ENCODE data around the gene PRKAR2B. TPM values are rescaled to one million over a fixed set of nuclear protein-coding genes. Genes with fewer than 3 reads are reported as not detected.

The PRKAR2B gene
- total RNA-seq, 1 donor from 2014 or later: 21.8 TPM

GRCh38 chr7:107045980-107046379 is 1.5 kb downstream of the PRKAR2B start:
- Histone ChIP-seq H3K4me3 (peak overlapping the region; percentile 95), H3K4me1 (peaks cover 26% of the 10 kb centered on the region), H3K9me3 (replicated peaks) (peaks cover 9% of the 10 kb centered on the region), H3K27ac (replicated peaks) (no peak overlapping the region), H3K36me3 (no peaks in the 10 kb centered on the region), H3K27me3 (ENCODE audit: low read depth) (no peaks in the 10 kb centered on the region)
- intact Hi-C loops (cut with micrococcal nuclease): no loop called here
- TF ChIP-seq CTCF (IDR thresholded peaks at IDR 0.05; ENCODE audit: borderline replicate concordance): no peak
- no peak for DNase-seq

- DNase-seq: no peak
- H3K4me1 ChIP-seq: peaks cover 26% of the 10 kb centered on the region
- intact Hi-C loops (cut with micrococcal nuclease): no loop called here
Observed at GRCh38 chr7:107046491-107047259, 2.2 kb downstream of the PRKAR2B start.

GRCh38 chr7:107047902-107048782 is 3.6 kb downstream of the PRKAR2B start:
- Histone ChIP-seq H3K27ac (replicated peaks) (no peak overlapping the region), H3K4me3 (no peak overlapping the region), H3K36me3 (no peaks in the 10 kb centered on the region), H3K27me3 (ENCODE audit: low read depth) (no peaks in the 10 kb centered on the region), H3K9me3 (replicated peaks) (no peaks in the 10 kb centered on the region), H3K4me1 (peaks cover 26% of the 10 kb centered on the region)
- no peak for DNase-seq
- TF ChIP-seq CTCF (IDR thresholded peaks at IDR 0.05; ENCODE audit: borderline replicate concordance): no peak
- intact Hi-C loops (cut with micrococcal nuclease): no loop called here

More at GRCh38 chr7:107046491-107047259, 2.2 kb downstream of the PRKAR2B start:
- H3K27ac ChIP-seq (replicated peaks): no peak overlapping the region
- H3K27me3 ChIP-seq (ENCODE audit: low read depth): no peaks in the 10 kb centered on the region
- TF ChIP-seq CTCF (IDR thresholded peaks at IDR 0.05; ENCODE audit: borderline replicate concordance): no peak
- H3K4me3 ChIP-seq: no peak overlapping the region
- peaks cover 9% of the 10 kb centered on the region for H3K9me3 ChIP-seq (replicated peaks)
- H3K36me3 ChIP-seq: no peaks in the 10 kb centered on the region

DNA sequence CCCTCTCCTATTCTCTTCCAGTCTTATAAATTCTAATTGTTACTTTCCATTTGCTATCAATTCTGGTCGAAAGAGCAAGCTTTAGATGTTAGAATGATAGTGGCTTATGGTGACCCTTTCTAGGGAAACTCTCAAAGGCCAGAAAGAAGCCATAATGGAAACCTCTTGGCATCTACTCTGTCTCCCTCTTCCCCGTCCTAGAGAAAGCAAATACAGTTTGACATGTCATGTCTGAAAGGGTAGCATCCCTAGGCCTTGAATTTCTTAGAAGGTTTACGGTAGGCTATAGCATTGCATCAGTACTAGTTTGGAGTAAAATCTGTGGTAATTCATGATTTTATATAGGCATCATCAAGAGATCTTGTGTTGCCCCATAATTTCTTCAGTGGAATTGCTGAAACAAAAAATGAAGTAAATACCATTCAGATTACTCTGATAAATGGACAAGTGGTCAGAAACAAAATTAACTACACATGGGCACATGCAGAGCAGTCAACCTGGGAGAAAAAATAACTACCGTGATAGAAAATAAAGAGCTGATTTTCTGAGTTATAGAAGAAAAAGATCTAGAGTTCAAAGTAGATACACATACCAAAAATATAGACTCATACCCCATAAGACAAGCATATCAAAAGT is 4.4 kb downstream of the PRKAR2B start:
- no peaks in the 10 kb centered on the region for H3K27me3 ChIP-seq (ENCODE audit: low read depth)
- H3K4me3 ChIP-seq: no peak overlapping the region
- intact Hi-C loops (cut with micrococcal nuclease): no loop called here
- H3K9me3 ChIP-seq (replicated peaks): no peaks in the 10 kb centered on the region
- no peaks in the 10 kb centered on the region for H3K36me3 ChIP-seq
- no peak for TF ChIP-seq CTCF (IDR thresholded peaks at IDR 0.05; ENCODE audit: borderline replicate concordance)
- DNase-seq: no peak
- no peak overlapping the region for H3K27ac ChIP-seq (replicated peaks)
- H3K4me1 ChIP-seq: peaks cover 23% of the 10 kb centered on the region

- Histone ChIP-seq H3K4me3 (no peak overlapping the region), H3K4me1 (peaks cover 19% of the 10 kb centered on the region), H3K9me3 (replicated peaks) (no peaks in the 10 kb centered on the region), H3K36me3 (no peaks in the 10 kb centered on the region), H3K27ac (replicated peaks) (no peak overlapping the region), H3K27me3 (ENCODE audit: low read depth) (no peaks in the 10 kb centered on the region)
- TF ChIP-seq CTCF (IDR thresholded peaks at IDR 0.05; ENCODE audit: borderline replicate concordance): no peak
- DNase-seq: no peak
- intact Hi-C loops (cut with micrococcal nuclease): no loop called here
Observed at GRCh38 chr7:107049480-107049879, 5.0 kb downstream of the PRKAR2B start.

Data from left ventricle myocardium inferior (tissue), 1 donor.